Measurements from ENCODE around the gene USP33. TPM values are rescaled to one million over a fixed set of nuclear protein-coding genes. Genes with fewer than 3 reads are reported as not detected.

USP33 gene
- total and polyA plus RNA-seq, 2 of the 13 experiments (the other 11 are each of a cell fraction or from before 2014, with no cell fraction given), result 32.0 to 49.1 TPM

DNA sequence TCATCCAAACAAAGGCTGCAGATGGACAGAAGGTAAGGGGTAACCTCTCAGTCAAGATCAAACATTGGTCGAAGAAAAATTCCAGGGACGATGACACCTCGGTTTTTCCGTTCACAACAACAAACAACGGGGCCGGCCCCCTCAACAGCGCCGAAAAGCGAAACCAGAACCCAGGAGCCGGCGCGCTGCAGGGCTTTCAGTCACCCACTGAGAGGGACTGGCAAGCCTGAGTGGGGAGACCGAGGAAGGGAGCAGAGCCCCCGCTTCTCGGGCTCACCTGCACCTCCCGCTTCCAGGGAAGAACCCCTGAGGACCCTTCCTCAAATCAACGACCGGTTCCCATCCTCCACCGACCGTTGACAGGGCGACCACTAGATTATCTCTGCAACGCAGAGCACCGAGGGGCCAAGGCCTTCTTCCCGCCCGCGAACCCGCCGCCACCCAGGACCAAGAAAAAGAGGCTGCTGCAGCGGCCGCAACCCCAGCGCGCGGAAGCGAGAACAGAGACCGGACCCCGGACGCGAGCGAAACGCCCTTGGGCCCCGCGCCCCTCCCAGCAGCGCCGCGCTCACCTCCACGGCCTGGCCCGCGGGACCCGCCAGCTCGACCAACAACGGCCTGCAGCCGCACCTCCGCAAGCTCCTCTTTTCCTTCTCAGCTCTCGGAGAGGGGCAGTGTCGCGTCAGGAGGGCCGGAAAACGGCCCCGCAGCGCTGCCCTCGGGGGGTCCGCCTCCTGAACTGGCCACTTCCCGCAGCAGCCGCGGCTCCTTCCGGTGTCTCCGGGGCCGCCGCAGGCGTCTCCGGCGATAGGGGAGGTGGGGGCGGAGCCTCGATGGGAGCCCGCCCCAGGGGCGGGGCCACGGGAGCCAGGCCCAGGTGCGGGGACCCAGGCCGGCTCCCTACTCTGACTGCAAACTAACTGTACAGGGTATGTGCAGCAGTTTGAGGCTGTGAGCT is at the start of gene USP33 (continued):
- TF ChIP-seq SPEN (CRISPR knock-in tag; IDR thresholded peaks at IDR 0.05; ENCODE audit: low read depth), result peak; percentile 82; the same call in 1 of the 2 replicates
- no peak for TF ChIP-seq SOX13 (IDR thresholded peaks at IDR 0.05)
- peak in 1 of 2 experiments; percentile 28; a peak in 2 of 4 replicates for TF ChIP-seq SOX13 (CRISPR knock-in tag; conservative IDR thresholded peaks at IDR 0.05 in 1 of 2, IDR thresholded peaks at IDR 0.05 in 1 of 2)
- TF ChIP-seq MYC (CRISPR knock-in tag; IDR thresholded peaks at IDR 0.05; ENCODE audit: borderline replicate concordance), result peak; percentile 60; the same call in 1 of the 2 replicates
- TF ChIP-seq, protein P1, sequence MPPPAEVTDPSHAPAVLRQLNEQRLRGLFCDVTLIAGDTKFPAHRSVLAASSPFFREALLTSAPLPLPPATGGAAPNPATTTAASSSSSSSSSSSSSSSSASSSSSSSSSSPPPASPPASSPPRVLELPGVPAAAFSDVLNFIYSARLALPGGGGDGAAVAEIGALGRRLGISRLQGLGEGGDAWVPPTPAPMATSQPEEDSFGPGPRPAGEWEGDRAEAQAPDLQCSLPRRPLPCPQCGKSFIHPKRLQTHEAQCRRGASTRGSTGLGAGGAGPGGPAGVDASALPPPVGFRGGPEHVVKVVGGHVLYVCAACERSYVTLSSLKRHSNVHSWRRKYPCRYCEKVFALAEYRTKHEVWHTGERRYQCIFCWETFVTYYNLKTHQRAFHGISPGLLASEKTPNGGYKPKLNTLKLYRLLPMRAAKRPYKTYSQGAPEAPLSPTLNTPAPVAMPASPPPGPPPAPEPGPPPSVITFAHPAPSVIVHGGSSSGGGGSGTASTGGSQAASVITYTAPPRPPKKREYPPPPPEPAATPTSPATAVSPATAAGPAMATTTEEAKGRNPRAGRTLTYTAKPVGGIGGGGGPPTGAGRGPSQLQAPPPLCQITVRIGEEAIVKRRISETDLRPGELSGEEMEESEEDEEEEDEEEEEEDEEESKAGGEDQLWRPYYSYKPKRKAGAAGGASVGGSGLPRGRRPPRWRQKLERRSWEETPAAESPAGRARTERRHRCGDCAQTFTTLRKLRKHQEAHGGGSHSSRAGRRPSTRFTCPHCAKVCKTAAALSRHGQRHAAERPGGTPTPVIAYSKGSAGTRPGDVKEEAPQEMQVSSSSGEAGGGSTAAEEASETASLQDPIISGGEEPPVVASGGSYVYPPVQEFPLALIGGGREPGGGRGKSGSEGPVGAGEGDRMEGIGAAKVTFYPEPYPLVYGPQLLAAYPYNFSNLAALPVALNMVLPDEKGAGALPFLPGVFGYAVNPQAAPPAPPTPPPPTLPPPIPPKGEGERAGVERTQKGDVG (CRISPR knock-in tag; IDR thresholded peaks at IDR 0.05; ENCODE audit: borderline replicate concordance), result peak; percentile 78; the same call in 1 of the 2 replicates
- peak; percentile 75 to 85 for TF ChIP-seq POLR2A (IDR thresholded peaks at IDR 0.05; ENCODE audit: insufficient read depth in 1 of 2, low read depth in 2 of 2, low read length in 2 of 2)
- TF ChIP-seq, protein P2, sequence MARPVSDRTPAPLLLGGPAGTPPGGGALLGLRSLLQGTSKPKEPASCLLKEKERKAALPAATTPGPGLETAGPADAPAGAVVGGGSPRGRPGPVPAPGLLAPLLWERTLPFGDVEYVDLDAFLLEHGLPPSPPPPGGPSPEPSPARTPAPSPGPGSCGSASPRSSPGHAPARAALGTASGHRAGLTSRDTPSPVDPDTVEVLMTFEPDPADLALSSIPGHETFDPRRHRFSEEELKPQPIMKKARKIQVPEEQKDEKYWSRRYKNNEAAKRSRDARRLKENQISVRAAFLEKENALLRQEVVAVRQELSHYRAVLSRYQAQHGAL (CRISPR knock-in tag; IDR thresholded peaks at IDR 0.05; ENCODE audit: not compliant biosample characterization), result peak; percentile 37
- peak; percentile 84 for TF ChIP-seq GABPA (IDR thresholded peaks at IDR 0.05; ENCODE audit: low read depth, low read length)
- TF ChIP-seq GABPA (CRISPR knock-in tag; IDR thresholded peaks at IDR 0.05; ENCODE audit: low read depth), result peak; percentile 89
- TF ChIP-seq ZNF883 (CRISPR knock-in tag; IDR thresholded peaks at IDR 0.05; ENCODE audit: not compliant biosample characterization), result peak; percentile 93
- TF ChIP-seq MTF1 (CRISPR knock-in tag; IDR thresholded peaks at IDR 0.05), result peak; percentile 44; the same call in 1 of the 2 replicates
- TF ChIP-seq EZH2 (conservative IDR thresholded peaks at IDR 0.05; ENCODE audit: low read depth, low read length), result no peak
- TF ChIP-seq, protein P3, sequence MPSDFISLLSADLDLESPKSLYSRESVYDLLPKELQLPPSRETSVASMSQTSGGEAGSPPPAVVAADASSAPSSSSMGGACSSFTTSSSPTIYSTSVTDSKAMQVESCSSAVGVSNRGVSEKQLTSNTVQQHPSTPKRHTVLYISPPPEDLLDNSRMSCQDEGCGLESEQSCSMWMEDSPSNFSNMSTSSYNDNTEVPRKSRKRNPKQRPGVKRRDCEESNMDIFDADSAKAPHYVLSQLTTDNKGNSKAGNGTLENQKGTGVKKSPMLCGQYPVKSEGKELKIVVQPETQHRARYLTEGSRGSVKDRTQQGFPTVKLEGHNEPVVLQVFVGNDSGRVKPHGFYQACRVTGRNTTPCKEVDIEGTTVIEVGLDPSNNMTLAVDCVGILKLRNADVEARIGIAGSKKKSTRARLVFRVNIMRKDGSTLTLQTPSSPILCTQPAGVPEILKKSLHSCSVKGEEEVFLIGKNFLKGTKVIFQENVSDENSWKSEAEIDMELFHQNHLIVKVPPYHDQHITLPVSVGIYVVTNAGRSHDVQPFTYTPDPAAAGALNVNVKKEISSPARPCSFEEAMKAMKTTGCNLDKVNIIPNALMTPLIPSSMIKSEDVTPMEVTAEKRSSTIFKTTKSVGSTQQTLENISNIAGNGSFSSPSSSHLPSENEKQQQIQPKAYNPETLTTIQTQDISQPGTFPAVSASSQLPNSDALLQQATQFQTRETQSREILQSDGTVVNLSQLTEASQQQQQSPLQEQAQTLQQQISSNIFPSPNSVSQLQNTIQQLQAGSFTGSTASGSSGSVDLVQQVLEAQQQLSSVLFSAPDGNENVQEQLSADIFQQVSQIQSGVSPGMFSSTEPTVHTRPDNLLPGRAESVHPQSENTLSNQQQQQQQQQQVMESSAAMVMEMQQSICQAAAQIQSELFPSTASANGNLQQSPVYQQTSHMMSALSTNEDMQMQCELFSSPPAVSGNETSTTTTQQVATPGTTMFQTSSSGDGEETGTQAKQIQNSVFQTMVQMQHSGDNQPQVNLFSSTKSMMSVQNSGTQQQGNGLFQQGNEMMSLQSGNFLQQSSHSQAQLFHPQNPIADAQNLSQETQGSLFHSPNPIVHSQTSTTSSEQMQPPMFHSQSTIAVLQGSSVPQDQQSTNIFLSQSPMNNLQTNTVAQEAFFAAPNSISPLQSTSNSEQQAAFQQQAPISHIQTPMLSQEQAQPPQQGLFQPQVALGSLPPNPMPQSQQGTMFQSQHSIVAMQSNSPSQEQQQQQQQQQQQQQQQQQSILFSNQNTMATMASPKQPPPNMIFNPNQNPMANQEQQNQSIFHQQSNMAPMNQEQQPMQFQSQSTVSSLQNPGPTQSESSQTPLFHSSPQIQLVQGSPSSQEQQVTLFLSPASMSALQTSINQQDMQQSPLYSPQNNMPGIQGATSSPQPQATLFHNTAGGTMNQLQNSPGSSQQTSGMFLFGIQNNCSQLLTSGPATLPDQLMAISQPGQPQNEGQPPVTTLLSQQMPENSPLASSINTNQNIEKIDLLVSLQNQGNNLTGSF (CRISPR knock-in tag; IDR thresholded peaks at IDR 0.05), result peak; percentile 40; the same call in 1 of the 2 replicates
- TF ChIP-seq, protein P4, sequence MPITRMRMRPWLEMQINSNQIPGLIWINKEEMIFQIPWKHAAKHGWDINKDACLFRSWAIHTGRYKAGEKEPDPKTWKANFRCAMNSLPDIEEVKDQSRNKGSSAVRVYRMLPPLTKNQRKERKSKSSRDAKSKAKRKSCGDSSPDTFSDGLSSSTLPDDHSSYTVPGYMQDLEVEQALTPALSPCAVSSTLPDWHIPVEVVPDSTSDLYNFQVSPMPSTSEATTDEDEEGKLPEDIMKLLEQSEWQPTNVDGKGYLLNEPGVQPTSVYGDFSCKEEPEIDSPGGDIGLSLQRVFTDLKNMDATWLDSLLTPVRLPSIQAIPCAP (CRISPR knock-in tag; IDR thresholded peaks at IDR 0.05; ENCODE audit: low read depth), result peak; percentile 74; the same call in 1 of the 2 replicates
- peak; percentile 47; the same call in 1 of the 2 replicates for TF ChIP-seq KLF9 (CRISPR knock-in tag; IDR thresholded peaks at IDR 0.05; ENCODE audit: low read depth)
- peak; percentile 62; the same call in 1 of the 2 replicates for TF ChIP-seq TBX2 (CRISPR knock-in tag; IDR thresholded peaks at IDR 0.05; ENCODE audit: borderline replicate concordance)
- peak; percentile 64; the same call in 1 of the 2 replicates for TF ChIP-seq KLF12 (CRISPR knock-in tag; IDR thresholded peaks at IDR 0.05; ENCODE audit: borderline replicate concordance)
- no peak for TF ChIP-seq SMC3 (IDR thresholded peaks at IDR 0.05; ENCODE audit: low read length)
